Naive thymus-derived CD4-positive, alpha-beta T cell (primary cell): ENCODE results near the gene IRAK2. TPM values are rescaled to one million over a fixed set of nuclear protein-coding genes. Genes with fewer than 3 reads are reported as not detected.

ENCODE experiments used
- ATAC-seq: fragments of 150-1000 bp; cut with Tn5 transposase; 2 replicates; pipeline ENCODE4 v1.10.0; 2021; ENCODE audit warnings: mild to moderate bottlenecking, moderate library complexity
- CTCF ChIA-PET: fragments of 350-600 bp; sonication (Branson Sonifier 250); formaldehyde crosslinking; loops from one replicate; lab custom pipeline; 2021; ENCODE audit warnings: antibody characterized with exemption; lab: Charles Lee
- POLR2A ChIA-PET: fragments of 350-600 bp; sonication (Branson Sonifier 250); formaldehyde crosslinking; loops from one replicate; lab custom pipeline; 2021; ENCODE audit warnings: antibody characterized with exemption, inconsistent platforms; lab: Charles Lee
- DNase-seq, 9 donors: peaks; one replicate each; pipeline versions ENCODE4 v3.0.0 to v3.0.0-alpha.2; 2020 to 2022; ENCODE audit warnings: mixed read lengths in 1 of 9
- H3K27ac ChIP-seq: one replicate; pipeline ENCODE4 v1.7.0; 2013; ENCODE audit warnings: mild to moderate bottlenecking, low read depth, low read length, moderate library complexity
- H3K27me3 ChIP-seq, 2 donors: one replicate each; pipeline ENCODE4 v1.7.0; 2013; ENCODE audit warnings: low read length in 2 of 2, mild to moderate bottlenecking in 2 of 2, moderate library complexity in 2 of 2; ENCODE audit not compliant: control insufficient read depth in 2 of 2, insufficient read depth in 2 of 2
- H3K36me3 ChIP-seq, 3 experiments: 1 replicate in 2 of 3; 2 replicates in 1 of 3; pipeline ENCODE4 v1.7.0; 2013; ENCODE audit warnings: low read length in 3 of 3, mild to moderate bottlenecking in 3 of 3, moderate library complexity in 1 of 3; ENCODE audit not compliant: insufficient read depth in 3 of 3, control insufficient read depth in 2 of 3
- H3K4me1 ChIP-seq, 2 donors: one replicate each; pipeline ENCODE4 v1.7.0; 2013; ENCODE audit warnings: low read length in 2 of 2, mild to moderate bottlenecking in 2 of 2, moderate library complexity in 1 of 2; ENCODE audit not compliant: control insufficient read depth in 2 of 2, insufficient read depth in 2 of 2
- H3K4me3 ChIP-seq: 2 replicates; pipeline ENCODE4 v1.7.0; 2013; ENCODE audit warnings: mild to moderate bottlenecking, low read length
- H3K9me3 ChIP-seq, 3 experiments: 1 replicate in 2 of 3; 2 replicates in 1 of 3; pipeline ENCODE4 v1.7.0; 2013; ENCODE audit warnings: low read length in 3 of 3; ENCODE audit not compliant: control insufficient read depth in 2 of 3
- H3K27ac Mint-ChIP-seq, 9 donors: one replicate each; pipeline ENCODE4 v1.8.0; 2020 to 2022; ENCODE audit warnings: mixed read lengths in 9 of 9, mild to moderate bottlenecking in 8 of 9, moderate library complexity in 5 of 9, inconsistent platforms in 2 of 9
- H3K27me3 Mint-ChIP-seq, 5 donors: one replicate each; pipeline ENCODE4 v1.8.0; 2021 to 2022; ENCODE audit warnings: mixed read lengths in 5 of 5, mild to moderate bottlenecking in 1 of 5
- H3K36me3 Mint-ChIP-seq, 5 donors: one replicate each; pipeline ENCODE4 v1.8.0; 2020 to 2022; ENCODE audit warnings: mixed read lengths in 5 of 5, mild to moderate bottlenecking in 3 of 5, inconsistent platforms in 1 of 5
- H3K4me1 Mint-ChIP-seq, 7 donors: one replicate each; pipeline ENCODE4 v1.8.0; 2020 to 2022; ENCODE audit warnings: mixed read lengths in 7 of 7, mild to moderate bottlenecking in 3 of 7, inconsistent platforms in 1 of 7
- H3K4me3 Mint-ChIP-seq, 10 donors: one replicate each; pipeline ENCODE4 v1.8.0; 2020 to 2022; ENCODE audit warnings: mild to moderate bottlenecking in 10 of 10, mixed read lengths in 10 of 10, moderate library complexity in 6 of 10, inconsistent platforms in 2 of 10
- H3K9me3 Mint-ChIP-seq, 11 donors: one replicate each; pipeline ENCODE4 v1.8.0; 2020 to 2022; ENCODE audit warnings: mixed read lengths in 11 of 11, mild to moderate bottlenecking in 4 of 11, inconsistent platforms in 1 of 11, moderate library complexity in 1 of 11
- intact Hi-C, 2 donors: fragments of 100-400 bp; cut with micrococcal nuclease; formaldehyde crosslinking; loops; one replicate each; pipeline ENCODE4 v1.15.1; 2023
- polyA plus RNA-seq, 2 donors: library from polyadenylated mRNA; unstranded; fragments of 300-500 nt; fragmentation: Illumina TruSeq; gene quantifications; one replicate each; pipeline ENCODE4 v1.2.3, GENCODE V29; 2021
- total RNA-seq, 6 experiments: library from RNA in 5 of 6; stranded (reverse) in 5 of 6; gene quantifications; 1 replicate in 5 of 6; 2 replicates in 1 of 6; pipeline ENCODE4 v1.2.3 and lab custom pipeline; 2021 to 2026

The IRAK2 gene
- total and polyA plus RNA-seq, 7 experiments from 2014 or later: 1.5 to 4.8 (median 2.3) TPM

DNA sequence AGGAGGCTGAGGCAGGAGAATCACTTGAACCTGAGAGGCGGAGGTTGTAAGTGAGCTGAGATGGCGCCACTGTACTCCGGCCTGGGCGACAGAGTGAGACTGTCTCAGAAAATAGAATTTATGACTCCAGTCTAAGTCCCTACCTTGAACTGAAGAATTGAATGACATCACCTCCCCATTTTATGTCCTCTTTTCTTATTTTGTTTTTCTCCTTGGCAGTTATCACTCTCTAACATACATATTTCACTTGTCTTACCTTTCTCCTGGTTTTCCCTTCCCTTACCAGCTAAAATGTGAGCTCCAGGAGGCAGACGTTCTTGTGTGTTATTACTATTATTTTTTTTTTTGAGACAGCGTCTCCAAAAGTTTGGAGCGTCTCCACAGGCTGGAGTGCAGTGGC is 91.1 kb downstream of the IRAK2 start:
- no peaks in the 10 kb centered on the region for H3K9me3 Mint-ChIP-seq
- no peaks in the 10 kb centered on the region for H3K27me3 Mint-ChIP-seq
- ChIA-PET POLR2A (interaction anchor here (0.9 to 2.7 kb wide), 2 partner anchors 13 to 70 kb away, joined by 3 to 14 read pairs; no protein-coding TSS in a partner anchor), CTCF (interaction anchor here (0.6 to 0.7 kb wide), 2 partner anchors 23 to 28 kb away, joined by 3 read pairs; no protein-coding TSS in a partner anchor)
- Histone ChIP-seq H3K4me3 (no peak overlapping the region), H3K27ac (peak overlapping the region; percentile 7), H3K4me1 (peaks cover 20 to 28% of the 10 kb centered on the region in 2 donors), H3K36me3 (peaks cover 4 to 53% (median 11%) of the 10 kb centered on the region in 3 experiments), H3K9me3 (no peaks in the 10 kb centered on the region), H3K27me3 (no peaks in the 10 kb centered on the region)
- intact Hi-C loops: no loop called here
- DNase-seq: no peak
- peaks cover 44 to 95% (median 75%) of the 10 kb centered on the region in 7 donors for H3K4me1 Mint-ChIP-seq
- H3K36me3 Mint-ChIP-seq: peaks cover 16 to 56% (median 37%) of the 10 kb centered on the region in 5 donors
- ATAC-seq: no peak
- H3K27ac Mint-ChIP-seq: peak overlapping the region in 8 of 9 donors; percentile 17 to 83 (median 57)
- peak overlapping the region in 3 of 10 donors; percentile 2 to 53 (median 9) for H3K4me3 Mint-ChIP-seq

DNA sequence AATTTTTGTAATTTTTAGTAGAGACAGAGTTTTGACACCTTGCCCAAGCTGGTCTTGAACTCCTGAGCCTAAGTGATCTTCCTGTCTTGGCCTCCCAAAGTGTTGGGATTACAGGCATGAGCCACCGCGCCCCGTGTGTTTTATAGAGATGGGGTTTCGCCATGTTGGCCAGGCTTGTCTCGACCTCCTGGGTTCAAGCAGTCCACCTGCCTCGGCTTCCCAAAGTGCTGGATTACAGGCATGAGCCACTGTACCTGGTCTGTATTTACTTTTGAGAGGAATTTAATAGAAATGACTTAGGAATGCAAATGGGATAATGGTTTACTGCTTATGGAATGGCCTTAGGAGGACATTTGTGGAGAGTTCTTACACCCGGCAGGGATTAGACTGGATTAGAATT is 94.3 kb downstream of the IRAK2 start:
- ATAC-seq: no peak
- no peaks in the 10 kb centered on the region for H3K27me3 ChIP-seq
- intact Hi-C loops: no loop called here
- peaks cover 11 to 57% (median 42%) of the 10 kb centered on the region in 5 donors for H3K36me3 Mint-ChIP-seq
- no peaks in the 10 kb centered on the region for H3K9me3 ChIP-seq
- H3K9me3 Mint-ChIP-seq: no peaks in the 10 kb centered on the region
- CTCF ChIA-PET: interaction anchor here (0.6 kb wide), 2 partner anchors 22 to 146 kb away, joined by 3 to 4 read pairs; no protein-coding TSS in a partner anchor
- no peak overlapping the region for H3K27ac ChIP-seq
- H3K4me3 Mint-ChIP-seq: peak overlapping the region in 1 of 10 donors; percentile 28
- H3K36me3 ChIP-seq: peaks cover 0 to 49% (median 11%) of the 10 kb centered on the region in 3 experiments
- no peak overlapping the region for H3K4me3 ChIP-seq
- POLR2A ChIA-PET: interaction anchor here (1.0 to 1.8 kb wide), 2 partner anchors 9 to 327 kb away, joined by 4 read pairs; no protein-coding TSS in a partner anchor
- peaks cover 41 to 95% (median 79%) of the 10 kb centered on the region in 7 donors for H3K4me1 Mint-ChIP-seq
- H3K27ac Mint-ChIP-seq: peak overlapping the region; percentile 14 to 97 (median 83)
- no peak for DNase-seq
- H3K4me1 ChIP-seq: peaks cover 21 to 27% of the 10 kb centered on the region in 2 donors
- H3K27me3 Mint-ChIP-seq: no peaks in the 10 kb centered on the region

DNA sequence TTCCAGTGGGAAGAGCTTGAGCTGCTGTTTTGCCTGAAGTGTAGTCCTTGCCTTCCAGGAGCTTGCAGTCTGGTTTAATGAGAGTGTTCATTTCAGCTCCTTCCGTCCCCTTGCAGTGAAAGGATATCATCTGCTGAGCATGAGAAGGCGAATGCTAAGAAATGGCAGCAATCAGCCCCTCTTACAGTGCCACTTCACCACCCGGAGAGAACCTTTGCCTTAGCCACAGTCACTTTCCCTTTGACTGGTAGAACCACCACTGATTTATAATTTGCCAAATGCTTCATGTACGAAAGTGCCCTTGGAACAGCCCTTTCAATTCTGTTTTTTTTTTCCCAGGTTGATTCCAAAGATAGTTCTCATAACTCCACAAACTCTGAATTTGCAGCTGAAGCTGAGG is 95.1 kb downstream of the IRAK2 start:
- Mint-ChIP-seq H3K4me1 (peaks cover 39 to 95% (median 75%) of the 10 kb centered on the region in 7 donors), H3K27me3 (no peaks in the 10 kb centered on the region), H3K36me3 (peaks cover 11 to 53% (median 38%) of the 10 kb centered on the region in 5 donors), H3K9me3 (no peaks in the 10 kb centered on the region), H3K27ac (peak overlapping the region; percentile 21 to 97 (median 83)), H3K4me3 (peak overlapping the region in 3 of 10 donors; percentile 20 to 51 (median 28))
- CTCF ChIA-PET: no interaction called here
- H3K9me3 ChIP-seq: no peaks in the 10 kb centered on the region
- ATAC-seq (no peak), DNase-seq (no peak)
- H3K36me3 ChIP-seq: peaks cover 0 to 44% (median 11%) of the 10 kb centered on the region in 3 experiments
- intact Hi-C loops: loop anchor here in 1 of 2 donors (5.0 kb wide), 1 partner anchor 63 kb away; the partner anchor contains the start of gene SEC13
- no peak overlapping the region for H3K4me3 ChIP-seq
- POLR2A ChIA-PET: interaction anchor here (0.5 to 4.7 kb wide), 5 partner anchors 10 to 421 kb away, joined by 3 to 71 read pairs (median 4); partner anchors contain the start of gene TATDN2
- H3K27ac ChIP-seq: no peak overlapping the region
- peaks cover 25 to 32% of the 10 kb centered on the region in 2 donors for H3K4me1 ChIP-seq
- H3K27me3 ChIP-seq: no peaks in the 10 kb centered on the region

GRCh38 chr3:10260211-10260701 is 95.5 kb downstream of the IRAK2 start:
- no peak overlapping the region for H3K27ac ChIP-seq

DNA sequence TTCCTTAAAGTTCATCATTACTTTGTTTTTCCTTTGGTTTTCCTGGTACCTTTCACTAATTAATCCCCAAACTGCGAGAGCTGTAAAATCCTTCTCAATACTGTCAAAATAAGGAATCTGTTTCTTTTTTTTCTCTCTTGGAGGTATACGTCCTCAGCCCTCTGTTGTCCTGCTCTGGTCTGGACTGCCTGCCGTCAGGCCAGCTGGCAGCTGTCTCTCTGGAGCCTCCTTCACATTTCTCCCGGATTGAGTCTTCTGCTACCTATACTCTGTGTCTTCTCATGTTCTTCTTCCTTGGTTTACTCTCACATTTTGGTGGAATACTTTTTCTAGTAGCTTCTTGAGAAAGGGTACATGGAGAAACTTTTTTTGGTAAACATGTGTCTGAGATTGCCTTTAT is 97.3 kb downstream of the IRAK2 start:
- Mint-ChIP-seq H3K4me3 (peak overlapping the region in 8 of 10 donors; percentile 7 to 81 (median 16)), H3K4me1 (peaks cover 37 to 92% (median 72%) of the 10 kb centered on the region in 7 donors), H3K27ac (peak overlapping the region; percentile 39 to 97 (median 92)), H3K9me3 (no peaks in the 10 kb centered on the region), H3K36me3 (peaks cover 6 to 53% (median 39%) of the 10 kb centered on the region in 5 donors), H3K27me3 (no peaks in the 10 kb centered on the region)
- peaks cover 29 to 51% of the 10 kb centered on the region in 2 donors for H3K4me1 ChIP-seq
- H3K9me3 ChIP-seq: no peaks in the 10 kb centered on the region
- POLR2A ChIA-PET: interaction anchor here (0.7 to 4.7 kb wide), 6 partner anchors 9 to 329 kb away, joined by 3 to 71 read pairs (median 4); partner anchors contain the start of genes CRELD1 and TATDN2
- H3K4me3 ChIP-seq: no peak overlapping the region
- intact Hi-C loops: loop anchor here in 1 of 2 donors (5.0 kb wide), 1 partner anchor 60 kb away; the partner anchor contains the start of gene SEC13
- peaks cover 0 to 39% (median 14%) of the 10 kb centered on the region in 3 experiments for H3K36me3 ChIP-seq
- CTCF ChIA-PET: interaction anchor here (0.6 kb wide), 1 partner anchor 26 kb away, joined by 3 read pairs; no protein-coding TSS in a partner anchor
- H3K27ac ChIP-seq: peak overlapping the region; percentile 73
- H3K27me3 ChIP-seq: no peaks in the 10 kb centered on the region
- ATAC-seq: no peak
- no peak for DNase-seq

More at GRCh38 chr3:10260211-10260701, 95.5 kb downstream of the IRAK2 start:
- CTCF ChIA-PET: no interaction called here
- no peak for DNase-seq
- Mint-ChIP-seq H3K27me3 (no peaks in the 10 kb centered on the region), H3K36me3 (peaks cover 11 to 53% (median 38%) of the 10 kb centered on the region in 5 donors), H3K4me3 (peak overlapping the region in 3 of 10 donors; percentile 14 to 28 (median 26)), H3K9me3 (no peaks in the 10 kb centered on the region), H3K27ac (peak overlapping the region; percentile 21 to 97 (median 83)), H3K4me1 (peaks cover 39 to 94% (median 74%) of the 10 kb centered on the region in 7 donors)
- Histone ChIP-seq H3K36me3 (peaks cover 0 to 44% (median 11%) of the 10 kb centered on the region in 3 experiments), H3K4me3 (no peak overlapping the region), H3K27me3 (no peaks in the 10 kb centered on the region), H3K9me3 (no peaks in the 10 kb centered on the region), H3K4me1 (peaks cover 25 to 35% of the 10 kb centered on the region in 2 donors)
- POLR2A ChIA-PET: interaction anchor here (0.5 to 4.7 kb wide), 3 partner anchors 11 to 421 kb away, joined by 3 to 71 read pairs (median 3); partner anchors contain the start of gene TATDN2
- no peak for ATAC-seq
- intact Hi-C loops: loop anchor here in 1 of 2 donors (5.0 kb wide), 1 partner anchor 62 kb away; the partner anchor contains the start of gene SEC13
